Liver (tissue), 3 donors: ENCODE results near the gene DNAAF5.

ENCODE experiments used
- CTCF ChIP-seq: fragments of 150-350 bp; IDR thresholded peaks from 2 replicates; pipeline ENCODE4 v1.5.1; 2017; ENCODE audit warnings: improper control_type of control experiment, low read depth, low read length; ENCODE audit not compliant: missing input control
- RAD21 ChIP-seq, 2 donors: IDR thresholded peaks; 2 replicates each; pipeline ENCODE4 v1.6.1; 2016; ENCODE audit warnings: antibody characterized with exemption in 2 of 2, mild to moderate bottlenecking in 2 of 2
- SP1 ChIP-seq: IDR thresholded peaks from 2 replicates; pipeline ENCODE4 v1.6.1; 2018; ENCODE audit warnings: antibody characterized with exemption, mild to moderate bottlenecking
- donor health status: healthy.
- donor health status: healthy.

DNA sequence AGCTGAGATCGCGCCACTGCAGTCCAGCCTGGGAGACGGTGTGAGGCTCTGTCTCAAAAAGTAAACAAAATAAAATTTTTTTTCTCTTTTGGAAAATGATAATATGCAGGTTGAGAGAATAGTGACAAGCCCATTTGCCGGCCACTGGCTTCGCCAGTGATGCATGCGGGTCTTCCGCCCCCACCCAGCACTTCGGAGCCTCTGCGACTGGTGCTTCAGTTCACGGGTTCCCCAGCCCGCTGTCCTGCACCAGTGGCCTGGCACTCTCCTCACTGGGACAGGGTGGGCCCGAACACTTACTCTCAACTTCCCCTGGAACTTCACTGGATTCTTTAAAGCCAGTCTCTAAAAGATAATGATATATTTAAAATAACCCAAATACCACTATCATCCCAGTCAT lies 108.5 kb downstream of the DNAAF5 start:
- TF ChIP-seq RAD21 (IDR thresholded peaks at IDR 0.05) (no peak), SP1 (no peak), CTCF (no peak)
